CD4-positive, alpha-beta T cell treated with Interleukin-1 beta for 1 hour (primary cell): ENCODE data around the gene ASS1.

Source experiments
- DNase-seq, 2 donors: peaks; one replicate each; pipeline ENCODE4 v3.0.0-alpha.2; 2020 to 2022

ASS1 gene

GRCh38 chr9:130477564-130477963 is 32.8 kb downstream of the ASS1 start:
- DNase-seq = no peak

GRCh38 chr9:130478152-130478551 is 33.4 kb downstream of the ASS1 start:
- DNase-seq = no peak

GRCh38 chr9:130478736-130479575 is 34.2 kb downstream of the ASS1 start:
- DNase-seq = no peak

GRCh38 chr9:130479587-130479986 is 34.8 kb downstream of the ASS1 start:
- no peak for DNase-seq

GRCh38 chr9:130480673-130481072 is 35.9 kb downstream of the ASS1 start:
- DNase-seq = no peak

- DNase-seq = no peak
Observed at GRCh38 chr9:130482463-130482862, 37.7 kb downstream of the ASS1 start.

GRCh38 chr9:130483371-130483971 is 38.7 kb downstream of the ASS1 start:
- DNase-seq = no peak

- no peak for DNase-seq
Observed at GRCh38 chr9:130484362-130485072, 39.8 kb downstream of the ASS1 start.

GRCh38 chr9:130486103-130486502 is 41.3 kb downstream of the ASS1 start:
- DNase-seq = no peak

- no peak for DNase-seq
Observed at GRCh38 chr9:130487500-130487899, 42.7 kb downstream of the ASS1 start.

- no peak for DNase-seq
Observed at GRCh38 chr9:130488621-130489330, 44.0 kb downstream of the ASS1 start.

- DNase-seq = no peak
Observed at GRCh38 chr9:130490981-130491380, 46.2 kb downstream of the ASS1 start.

GRCh38 chr9:130491830-130492482 is 47.2 kb downstream of the ASS1 start:
- DNase-seq = no peak

- no peak for DNase-seq
Observed at GRCh38 chr9:130493021-130493420, 48.3 kb downstream of the ASS1 start.

- DNase-seq = no peak
Observed at GRCh38 chr9:130493476-130493875, 48.7 kb downstream of the ASS1 start.

- no peak for DNase-seq
Observed at GRCh38 chr9:130495067-130495466, 50.3 kb downstream of the ASS1 start.

- no peak for DNase-seq
Observed at GRCh38 chr9:130497139-130497538, 52.4 kb downstream of the ASS1 start.

GRCh38 chr9:130498298-130498917 is 53.6 kb downstream of the ASS1 start:
- DNase-seq = no peak

- no peak for DNase-seq
Observed at GRCh38 chr9:130498918-130499698, 54.3 kb downstream of the ASS1 start.

- no peak for DNase-seq
Observed at GRCh38 chr9:130499804-130500263, 55.1 kb downstream of the ASS1 start.
